GM18858 (cell line): Measurements from ENCODE around the gene CAPG.
A peak's percentile ranks its signal among the peaks of the same experiment; 100 is the strongest.
"Not testable (repeated sequence)": the region's sequence is repeated elsewhere in the genome, so short reads cannot be mapped to it uniquely, and the experiment has no call there.

Experiments used
- ATAC-seq: cut with Tn5 transposase; IDR thresholded peaks from one replicate; pipeline ENCODE4 v1.9.1; 2021; ENCODE audit not compliant: unreplicated experiment

Gene CAPG

GRCh38 chr2:85367180-85367579, 43.0 kb downstream of the CAPG start:
- ATAC-seq: no peak

GRCh38 chr2:85362653-85363387, 47.3 kb downstream of the CAPG start:
- ATAC-seq: not testable (repeated sequence)

GRCh38 chr2:85357736-85358135, 52.4 kb downstream of the CAPG start:
- no peak for ATAC-seq

- no peak for ATAC-seq
Measured at GRCh38 chr2:85356186-85356585, 54.0 kb downstream of the CAPG start.

- no peak for ATAC-seq
Measured at GRCh38 chr2:85355521-85355920, 54.6 kb downstream of the CAPG start.

- ATAC-seq: peak; percentile 6
Measured at GRCh38 chr2:85355073-85355410, 55.1 kb downstream of the CAPG start.

GRCh38 chr2:85354286-85355072, 55.7 kb downstream of the CAPG start, which contains the start of the genes ELMOD3 and RETSAT:
Gene ELMOD3, plus strand, starts transcription at chr2:85354769. Its CDS starts 2,430 bp downstream, at chr2:85357199.
Gene RETSAT, minus strand, starts transcription at chr2:85354528. Its CDS starts 21 bp downstream, at chr2:85354507.
- ATAC-seq: peak; percentile 95

- ATAC-seq: no peak
Measured at GRCh38 chr2:85353876-85354285, 56.3 kb downstream of the CAPG start.

GRCh38 chr2:85347599-85347998, 62.6 kb downstream of the CAPG start:
- no peak for ATAC-seq
